AG09319 (cell line): Measurements from ENCODE around the gene DLX3.

Experiments
- DNase-seq: peaks from one replicate; pipeline ENCODE4 v3.0.0-alpha.2; 2010; ENCODE audit warnings: low read depth; ENCODE audit errors: extremely low read depth
- CTCF ChIP-seq: IDR thresholded peaks from 2 replicates; pipeline ENCODE4 v1.5.1; 2011; ENCODE audit warnings: low read depth, mild to moderate bottlenecking, inconsistent platforms, low read length, moderate library complexity

DLX3 gene

GRCh38 chr17:50027881-50028735, 33.1 kb upstream of the DLX3 start:
- no peak for DNase-seq

GRCh38 chr17:50027172-50027880, 32.3 kb upstream of the DLX3 start:
- no peak for TF ChIP-seq CTCF
- peak; percentile 60 for DNase-seq

More at GRCh38 chr17:50027881-50028735, 33.1 kb upstream of the DLX3 start:
- TF ChIP-seq CTCF: no peak

GRCh38 chr17:50026837-50027171, 31.8 kb upstream of the DLX3 start:
- peak; percentile 97 for TF ChIP-seq CTCF
- DNase-seq: peak; percentile 58

- DNase-seq: no peak
- TF ChIP-seq CTCF: no peak
Observed at GRCh38 chr17:50026046-50026675, 31.1 kb upstream of the DLX3 start.

- TF ChIP-seq CTCF: no peak
- DNase-seq: no peak
Observed at GRCh38 chr17:50024808-50025207, 29.8 kb upstream of the DLX3 start.

- no peak for TF ChIP-seq CTCF
- DNase-seq: no peak
Observed at GRCh38 chr17:50023520-50023919, 28.5 kb upstream of the DLX3 start.

GRCh38 chr17:50022463-50023130, 27.6 kb upstream of the DLX3 start:
- DNase-seq: no peak
- no peak for TF ChIP-seq CTCF
